ENCODE results near the gene ABCC10.
"Not testable (repeated sequence)": the region's sequence is repeated elsewhere in the genome, so short reads cannot be mapped to it uniquely, and the experiment has no call there.

The ABCC10 gene

GRCh38 chr6:43427406-43428111 is at the start of gene ABCC10:
ABCC10 (plus strand) TSS chr6:43427541; CDS start chr6:43427979, 438 bp downstream.
- DNase-seq (ENCODE audit: low spot score), result peak; percentile 97

GRCh38 chr6:43377710-43378229 is 49.6 kb upstream of the ABCC10 start:
- DNase-seq (ENCODE audit: low spot score), result no peak

GRCh38 chr6:43378631-43379030 is 48.7 kb upstream of the ABCC10 start:
- DNase-seq (ENCODE audit: low spot score), result no peak

GRCh38 chr6:43380858-43381257 is 46.5 kb upstream of the ABCC10 start:
- not testable (repeated sequence) for DNase-seq (ENCODE audit: low spot score)

- no peak for DNase-seq (ENCODE audit: low spot score)
Observed at GRCh38 chr6:43383021-43383667, 44.2 kb upstream of the ABCC10 start.

- no peak for DNase-seq (ENCODE audit: low spot score)
Observed at GRCh38 chr6:43386492-43386891, 40.8 kb upstream of the ABCC10 start.

- DNase-seq (ENCODE audit: low spot score), result no peak
Observed at GRCh38 chr6:43389730-43390295, 37.5 kb upstream of the ABCC10 start.

- not testable (repeated sequence) for DNase-seq (ENCODE audit: low spot score)
Observed at GRCh38 chr6:43390753-43391439, 36.4 kb upstream of the ABCC10 start.

GRCh38 chr6:43391440-43392031 is 35.8 kb upstream of the ABCC10 start:
- no peak for DNase-seq (ENCODE audit: low spot score)

- DNase-seq (ENCODE audit: low spot score), result not testable (repeated sequence)
Observed at GRCh38 chr6:43393133-43393532, 34.2 kb upstream of the ABCC10 start.

- DNase-seq (ENCODE audit: low spot score), result no peak
Observed at GRCh38 chr6:43393602-43394001, 33.7 kb upstream of the ABCC10 start.

GRCh38 chr6:43394982-43395381 is 32.4 kb upstream of the ABCC10 start:
- DNase-seq (ENCODE audit: low spot score), result no peak

- no peak for DNase-seq (ENCODE audit: low spot score)
Observed at GRCh38 chr6:43395776-43396175, 31.6 kb upstream of the ABCC10 start.

GRCh38 chr6:43396408-43397149 is 30.8 kb upstream of the ABCC10 start:
- DNase-seq (ENCODE audit: low spot score), result no peak

- no peak for DNase-seq (ENCODE audit: low spot score)
Observed at GRCh38 chr6:43399932-43400487, 27.3 kb upstream of the ABCC10 start.

- DNase-seq (ENCODE audit: low spot score), result no peak
Observed at GRCh38 chr6:43401730-43402129, 25.6 kb upstream of the ABCC10 start.

- no peak for DNase-seq (ENCODE audit: low spot score)
Observed at GRCh38 chr6:43402820-43403219, 24.5 kb upstream of the ABCC10 start.

GRCh38 chr6:43405354-43405753 is 22.0 kb upstream of the ABCC10 start:
- no peak for DNase-seq (ENCODE audit: low spot score)

GRCh38 chr6:43407296-43407695 is 20.0 kb upstream of the ABCC10 start:
- DNase-seq (ENCODE audit: low spot score), result no peak

- no peak for DNase-seq (ENCODE audit: low spot score)
Observed at GRCh38 chr6:43408259-43408658, 19.1 kb upstream of the ABCC10 start.

GRCh38 chr6:43410776-43411175 is 16.6 kb upstream of the ABCC10 start:
- DNase-seq (ENCODE audit: low spot score), result not testable (repeated sequence)
